ENCODE results near the gene PRPF38A.
"Not testable (repeated sequence)": the region's sequence is repeated elsewhere in the genome, so short reads cannot be mapped to it uniquely, and the experiment has no call there.

The PRPF38A gene

DNA sequence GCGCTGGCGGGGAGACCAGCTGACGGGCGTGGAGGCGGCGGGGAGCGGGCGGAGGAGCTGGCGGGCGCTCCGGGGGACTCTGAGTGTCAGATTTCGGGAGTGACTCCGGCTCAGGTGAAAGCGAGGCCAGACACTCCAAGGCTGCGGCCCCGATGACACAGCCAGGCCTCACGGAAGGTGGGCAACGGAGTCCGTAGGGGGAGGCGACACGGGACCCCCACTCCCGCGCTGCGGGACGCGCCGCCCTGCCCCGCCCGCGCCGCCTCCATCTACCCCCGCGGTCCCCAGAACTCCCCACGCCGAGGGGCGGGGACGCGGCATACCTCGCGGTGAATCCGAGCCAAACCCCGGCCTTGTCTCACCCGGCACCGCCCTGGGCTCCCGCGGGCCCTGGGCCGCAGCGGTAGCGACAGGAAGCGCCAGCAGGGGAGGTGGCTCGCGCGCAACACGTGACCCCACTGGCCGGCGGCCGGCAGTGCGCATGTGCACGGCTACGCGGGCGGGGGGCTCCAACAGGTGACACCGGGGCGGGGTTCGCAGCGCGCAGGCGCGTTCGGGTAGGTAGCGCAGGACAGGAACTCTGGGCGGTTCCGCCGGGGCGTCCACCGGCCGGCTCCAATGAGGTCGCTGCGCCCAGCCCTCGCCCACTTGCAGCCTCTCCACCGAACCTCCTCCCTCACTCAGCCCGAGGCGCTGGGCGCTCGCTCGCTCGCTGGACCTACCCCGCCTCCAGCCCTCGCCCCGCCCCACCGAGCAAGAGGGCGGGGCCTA is 38.5 kb upstream of the PRPF38A start, which contains the start of gene CC2D1B:
Gene CC2D1B, minus strand, starts transcription at position 460 of the 771 bp plus-strand sequence. CDS start 1,585 bp downstream, outside the sequence.
- Histone ChIP-seq H3K27me3 (replicated peaks; ENCODE audit: control insufficient read depth, insufficient read depth, low read length) (no peaks in the 10 kb centered on the region), H3K4me3 (replicated peaks; ENCODE audit: low read depth, low read length) (peak within 1 kb of the TSS; percentile 86), H3K36me3 (ENCODE audit: control insufficient read depth, insufficient read depth, low read length) (peaks cover 10% of the 10 kb centered on the region)
- peak; percentile 100 for DNase-seq (ENCODE audit: extremely low read depth, insufficient read length)
- peak; percentile 2 for TF ChIP-seq CTCF (IDR thresholded peaks at IDR 0.05; ENCODE audit: insufficient read depth, low read length, poor library complexity, severe bottlenecking)

GRCh38 chr1:52366517-52366827 is 37.9 kb upstream of the PRPF38A start:
- no peak for DNase-seq (ENCODE audit: extremely low read depth, insufficient read length)
- TF ChIP-seq CTCF (IDR thresholded peaks at IDR 0.05; ENCODE audit: insufficient read depth, low read length, poor library complexity, severe bottlenecking), result no peak
- H3K36me3 ChIP-seq (ENCODE audit: control insufficient read depth, insufficient read depth, low read length), result peaks cover 8% of the 10 kb centered on the region
- H3K27me3 ChIP-seq (replicated peaks; ENCODE audit: control insufficient read depth, insufficient read depth, low read length), result no peaks in the 10 kb centered on the region
- H3K4me3 ChIP-seq (replicated peaks; ENCODE audit: low read depth, low read length), result peak overlapping the region; percentile 56

DNA sequence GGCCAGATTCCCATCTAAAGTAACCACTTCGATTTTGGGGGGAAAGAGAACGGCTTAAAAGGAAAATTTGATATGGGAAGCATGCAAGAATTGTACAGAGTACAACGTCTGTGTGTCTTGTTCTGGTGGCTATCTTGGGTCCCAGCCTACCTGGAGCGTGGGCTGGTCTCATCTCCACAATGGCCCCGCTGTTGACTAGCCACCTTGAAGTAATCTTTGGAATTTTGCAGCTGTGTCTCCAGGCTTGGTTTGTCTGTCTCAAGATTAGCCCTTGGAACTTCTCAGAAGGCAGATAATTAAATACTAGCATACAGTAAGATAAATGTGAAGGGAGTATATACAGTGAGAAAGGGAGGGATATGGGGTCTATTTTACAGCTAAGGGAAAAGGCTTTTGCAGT is 37.1 kb upstream of the PRPF38A start:
- TF ChIP-seq CTCF (IDR thresholded peaks at IDR 0.05; ENCODE audit: insufficient read depth, low read length, poor library complexity, severe bottlenecking), result no peak
- Histone ChIP-seq H3K4me3 (replicated peaks; ENCODE audit: low read depth, low read length) (no peak overlapping the region), H3K36me3 (ENCODE audit: control insufficient read depth, insufficient read depth, low read length) (peaks cover 7% of the 10 kb centered on the region), H3K27me3 (replicated peaks; ENCODE audit: control insufficient read depth, insufficient read depth, low read length) (no peaks in the 10 kb centered on the region)
- DNase-seq (ENCODE audit: extremely low read depth, insufficient read length), result no peak

DNA sequence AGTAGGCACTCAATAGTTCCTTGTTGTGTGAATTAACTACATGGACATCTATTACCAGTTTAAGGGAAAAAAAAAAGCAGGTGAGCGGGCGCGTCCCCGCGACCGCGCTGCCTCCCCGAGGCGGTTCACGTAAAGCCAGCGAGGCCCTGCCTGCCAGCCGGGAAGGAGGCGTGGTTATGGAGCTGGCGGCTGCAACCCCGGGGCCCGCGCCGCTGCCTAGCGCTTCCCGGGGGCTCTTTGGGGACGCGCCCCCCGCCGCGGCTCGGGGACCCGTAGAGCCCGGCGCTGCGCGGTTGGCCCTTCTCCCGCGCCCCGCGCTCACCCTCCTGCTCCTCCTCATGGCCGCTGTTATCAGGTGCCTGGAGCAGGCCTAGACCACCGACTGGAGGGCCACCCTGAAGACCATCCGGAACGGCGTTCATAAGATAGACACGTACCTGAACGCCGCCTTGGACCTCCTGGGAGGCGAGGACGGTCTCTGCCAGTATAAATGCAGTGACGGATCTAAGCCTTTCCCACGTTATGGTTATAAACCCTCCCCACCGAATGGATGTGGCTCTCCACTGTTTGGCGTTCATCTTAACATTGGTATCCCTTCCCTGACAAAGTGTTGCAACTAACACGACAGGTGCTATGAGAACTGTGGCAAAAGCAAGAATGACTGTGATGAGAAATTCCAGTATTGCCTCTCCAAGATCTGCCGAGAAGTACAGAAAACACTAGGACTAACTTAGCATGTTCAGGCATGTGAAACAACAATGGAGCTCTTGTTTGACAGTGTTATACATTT is 35.8 kb upstream of the PRPF38A start:
- peak overlapping the region; percentile 10 for H3K4me3 ChIP-seq (replicated peaks; ENCODE audit: low read depth, low read length)
- peak; percentile 27 for TF ChIP-seq CTCF (IDR thresholded peaks at IDR 0.05; ENCODE audit: insufficient read depth, low read length, poor library complexity, severe bottlenecking)
- H3K36me3 ChIP-seq (ENCODE audit: control insufficient read depth, insufficient read depth, low read length), result peaks cover 3% of the 10 kb centered on the region
- peak; percentile 75 for DNase-seq (ENCODE audit: extremely low read depth, insufficient read length)
- no peaks in the 10 kb centered on the region for H3K27me3 ChIP-seq (replicated peaks; ENCODE audit: control insufficient read depth, insufficient read depth, low read length)

DNA sequence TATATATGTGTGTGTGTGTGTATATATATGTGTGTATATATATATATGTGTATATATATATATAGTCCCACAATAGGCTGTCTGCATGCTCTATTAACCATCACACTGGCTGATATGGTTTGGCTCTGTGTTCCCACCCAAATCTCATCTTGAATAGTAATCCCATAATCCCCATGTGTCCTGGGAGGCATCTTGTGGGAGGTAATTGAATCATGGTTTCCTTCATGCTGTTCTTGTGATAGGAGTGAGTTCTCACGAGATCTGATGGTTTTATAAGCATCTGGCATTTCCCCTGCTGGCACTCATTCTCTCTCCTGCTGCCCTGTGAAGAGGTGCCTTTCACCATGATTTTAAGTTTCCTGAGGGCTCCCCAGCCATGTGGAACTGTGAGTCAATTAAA is 34.6 kb upstream of the PRPF38A start:
- not testable (repeated sequence) for DNase-seq (ENCODE audit: extremely low read depth, insufficient read length); H3K36me3 ChIP-seq (ENCODE audit: control insufficient read depth, insufficient read depth, low read length); H3K27me3 ChIP-seq (replicated peaks; ENCODE audit: control insufficient read depth, insufficient read depth, low read length); H3K4me3 ChIP-seq (replicated peaks; ENCODE audit: low read depth, low read length)

- DNase-seq (ENCODE audit: extremely low read depth, insufficient read length), result no peak
- TF ChIP-seq CTCF (IDR thresholded peaks at IDR 0.05; ENCODE audit: insufficient read depth, low read length, poor library complexity, severe bottlenecking), result no peak
- no peaks in the 10 kb centered on the region for H3K27me3 ChIP-seq (replicated peaks; ENCODE audit: control insufficient read depth, insufficient read depth, low read length)
- peaks cover 30% of the 10 kb centered on the region for H3K36me3 ChIP-seq (ENCODE audit: control insufficient read depth, insufficient read depth, low read length)
- no peak overlapping the region for H3K4me3 ChIP-seq (replicated peaks; ENCODE audit: low read depth, low read length)
Observed at GRCh38 chr1:52385376-52385775, 19.0 kb upstream of the PRPF38A start.
